Bronchial epithelial cell (primary cell): Measurements from ENCODE around the gene RUNX2. TPM values are rescaled to one million over a fixed set of nuclear protein-coding genes. Genes with fewer than 3 reads are reported as not detected.

ENCODE experiments used
- DNase-seq: peaks from one replicate; pipeline ENCODE4 v3.0.0-alpha.2; 2010; ENCODE audit warnings: low read depth
- FAIRE-seq: peaks from 2 replicates; lab custom pipeline; 2011; peaks lifted over from hg19 to GRCh38; lab: Jason Lieb, UNC
- H3K27me3 ChIP-seq: 2 replicates; pipeline ENCODE4 v1.5.1; 2011; ENCODE audit warnings: low read length; ENCODE audit not compliant: control insufficient read depth, insufficient read depth
- H3K36me3 ChIP-seq: 2 replicates; pipeline ENCODE4 v1.5.1; 2011; ENCODE audit warnings: low read length; ENCODE audit not compliant: control insufficient read depth, insufficient read depth
- H3K4me3 ChIP-seq: 2 replicates; pipeline ENCODE4 v1.5.1; 2011; ENCODE audit warnings: mild to moderate bottlenecking, low read depth, low read length, control low read depth
- total RNA-seq: library from RNA; depleted of rRNA; stranded (reverse); fragments of >200 nt; gene quantifications from 2 replicates; pipeline ENCODE4 v1.2.1, GENCODE V29; 2014
- TF ChIP-seq, protein P1 (sequence below): IDR thresholded peaks from 2 replicates; pipeline ENCODE4 v1.5.1; 2011; ENCODE audit warnings: mild to moderate bottlenecking, moderate library complexity, low read length, control low read depth, inconsistent platforms; ENCODE audit not compliant: insufficient read depth, severe bottlenecking

Gene RUNX2
- total RNA-seq, 1 donor from 2014 or later = 0.79 TPM

DNA sequence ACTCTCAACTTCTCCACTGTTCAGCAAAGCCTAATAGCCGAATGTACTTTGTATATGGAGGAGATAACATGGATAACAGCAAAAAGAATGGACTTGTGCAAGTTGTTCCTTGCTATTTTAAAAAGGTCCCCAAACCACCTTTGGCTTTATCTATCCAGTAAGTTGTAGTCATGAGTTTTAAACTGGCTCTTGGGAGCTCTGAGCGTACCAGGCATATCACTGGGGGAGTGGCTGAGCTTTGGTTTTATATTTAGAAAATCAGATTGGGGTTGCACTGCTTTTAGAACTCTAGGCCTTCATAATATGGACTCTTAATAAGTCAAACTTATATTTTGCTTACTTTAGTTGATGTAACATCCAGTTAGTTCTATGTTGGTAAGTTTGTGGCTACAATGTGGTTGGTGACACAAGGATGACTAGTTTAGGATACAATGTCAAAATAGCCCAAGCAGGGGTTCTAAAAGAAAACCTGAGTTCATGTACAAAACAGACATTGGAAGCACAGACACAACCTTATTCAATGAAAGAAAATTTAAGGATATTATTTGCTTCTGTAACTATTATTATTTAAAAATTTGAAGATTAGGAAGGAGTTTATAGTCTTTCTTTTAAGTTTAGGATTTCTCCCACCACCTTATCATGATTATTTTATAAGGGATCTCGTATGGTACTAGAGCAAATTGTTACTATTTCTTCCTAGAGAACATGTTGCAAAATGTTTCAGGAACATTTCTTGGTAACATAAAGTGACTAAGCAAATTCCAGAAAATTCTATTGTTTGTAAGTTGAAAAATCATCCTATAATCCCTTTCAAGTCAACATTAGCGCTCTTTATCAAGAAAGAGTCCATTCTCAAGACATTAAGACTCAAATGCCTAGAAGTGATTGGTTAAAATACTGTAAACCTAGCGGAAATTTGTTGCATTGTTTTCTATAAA is 215.4 kb downstream of the RUNX2 start:
- peak; percentile 63 for DNase-seq
- no peaks in the 10 kb centered on the region for H3K27me3 ChIP-seq
- TF ChIP-seq, protein P1, sequence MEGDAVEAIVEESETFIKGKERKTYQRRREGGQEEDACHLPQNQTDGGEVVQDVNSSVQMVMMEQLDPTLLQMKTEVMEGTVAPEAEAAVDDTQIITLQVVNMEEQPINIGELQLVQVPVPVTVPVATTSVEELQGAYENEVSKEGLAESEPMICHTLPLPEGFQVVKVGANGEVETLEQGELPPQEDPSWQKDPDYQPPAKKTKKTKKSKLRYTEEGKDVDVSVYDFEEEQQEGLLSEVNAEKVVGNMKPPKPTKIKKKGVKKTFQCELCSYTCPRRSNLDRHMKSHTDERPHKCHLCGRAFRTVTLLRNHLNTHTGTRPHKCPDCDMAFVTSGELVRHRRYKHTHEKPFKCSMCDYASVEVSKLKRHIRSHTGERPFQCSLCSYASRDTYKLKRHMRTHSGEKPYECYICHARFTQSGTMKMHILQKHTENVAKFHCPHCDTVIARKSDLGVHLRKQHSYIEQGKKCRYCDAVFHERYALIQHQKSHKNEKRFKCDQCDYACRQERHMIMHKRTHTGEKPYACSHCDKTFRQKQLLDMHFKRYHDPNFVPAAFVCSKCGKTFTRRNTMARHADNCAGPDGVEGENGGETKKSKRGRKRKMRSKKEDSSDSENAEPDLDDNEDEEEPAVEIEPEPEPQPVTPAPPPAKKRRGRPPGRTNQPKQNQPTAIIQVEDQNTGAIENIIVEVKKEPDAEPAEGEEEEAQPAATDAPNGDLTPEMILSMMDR = no peak
- FAIRE-seq = no peak
- peaks cover 2% of the 10 kb centered on the region for H3K36me3 ChIP-seq
- no peak overlapping the region for H3K4me3 ChIP-seq

DNA sequence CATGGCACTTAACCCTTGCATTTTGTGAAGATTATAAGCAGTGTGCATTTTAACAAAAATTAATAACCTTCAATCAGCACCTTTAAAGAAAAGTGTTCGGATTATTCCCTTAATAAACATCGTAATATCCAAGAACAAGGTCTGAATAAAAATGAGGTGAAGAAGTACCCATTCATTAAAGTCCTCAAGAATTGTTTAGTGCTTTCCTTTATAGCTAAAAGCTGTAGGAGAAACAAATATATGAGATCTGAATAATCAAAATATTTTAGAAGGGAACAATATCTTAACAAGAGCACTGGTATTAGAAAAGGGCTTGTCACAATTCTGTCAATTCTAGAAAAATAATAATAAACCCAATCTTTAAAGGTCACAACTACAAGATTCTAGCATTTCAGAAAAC is 217.3 kb downstream of the RUNX2 start:
- no peak for FAIRE-seq

DNA sequence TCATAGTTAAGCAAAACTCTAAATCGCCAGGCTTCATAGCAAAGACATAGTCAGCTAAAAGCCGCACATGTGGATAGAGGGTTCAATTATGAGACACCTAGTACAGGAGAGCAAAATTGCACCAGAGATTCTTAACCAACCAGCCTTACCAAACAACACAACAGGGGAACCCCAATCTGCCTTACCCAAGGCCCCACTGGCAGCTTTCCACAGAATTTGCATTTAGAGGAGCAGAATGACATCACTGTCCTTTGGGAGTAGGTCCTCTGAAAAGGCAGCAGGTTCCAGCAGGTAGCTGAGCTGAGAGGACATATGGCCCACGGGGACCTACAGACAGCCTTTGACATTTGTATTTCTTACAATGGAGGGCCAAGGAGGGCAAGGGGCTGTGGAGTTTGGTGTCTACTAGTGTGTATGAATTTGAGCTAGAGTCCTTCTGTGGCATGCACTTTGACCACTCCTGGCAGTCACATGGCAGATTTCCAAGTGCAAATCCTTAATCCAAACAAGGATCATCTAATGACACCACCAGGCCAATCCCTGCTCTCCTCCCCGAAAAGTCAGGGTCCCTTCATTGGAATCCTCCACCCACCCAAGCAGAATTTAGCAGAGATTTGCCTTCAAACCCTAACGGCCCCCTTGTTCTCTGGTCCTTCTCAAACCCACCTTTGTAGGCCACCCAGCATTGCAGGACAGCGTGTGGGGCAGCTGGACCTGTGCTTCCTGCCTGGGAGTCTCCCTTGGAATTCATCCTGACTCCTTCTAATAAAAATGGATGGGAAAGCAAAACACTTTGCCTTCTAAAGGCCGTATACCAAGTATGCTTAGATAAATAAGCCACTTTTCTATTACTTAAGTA is 220.8 kb downstream of the RUNX2 start:
- Histone ChIP-seq H3K36me3 (peaks cover 2% of the 10 kb centered on the region), H3K27me3 (no peaks in the 10 kb centered on the region), H3K4me3 (no peak overlapping the region)
- DNase-seq (peak; percentile 8), FAIRE-seq (no peak)
- TF ChIP-seq, protein P1 = no peak

More for the DNA sequence above, 217.3 kb downstream of the RUNX2 start:
- Histone ChIP-seq H3K4me3 (no peak overlapping the region), H3K27me3 (no peaks in the 10 kb centered on the region), H3K36me3 (peaks cover 2% of the 10 kb centered on the region)
- TF ChIP-seq, protein P1 = no peak
- no peak for DNase-seq

DNA sequence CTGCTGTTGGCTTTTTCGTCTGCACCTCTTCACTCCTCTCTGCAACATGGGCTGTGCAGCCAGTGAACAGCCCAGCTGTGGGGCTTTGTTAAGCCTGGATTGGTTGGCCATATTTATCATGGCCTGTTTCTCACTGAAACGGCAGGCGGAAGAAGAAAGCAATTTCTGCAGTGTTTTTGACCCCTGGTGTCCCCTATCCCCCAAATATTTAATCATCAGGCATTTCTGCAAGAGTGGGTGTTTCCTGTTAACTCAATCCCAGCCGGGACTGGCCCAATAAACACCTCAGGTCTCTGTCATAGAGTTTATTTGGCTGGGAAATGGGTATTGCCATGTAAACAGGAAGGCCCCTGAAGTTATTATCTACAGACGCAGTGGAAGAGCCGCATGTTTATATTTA is 224.4 kb downstream of the RUNX2 start:
- FAIRE-seq = no peak
- TF ChIP-seq, protein P1 = no peak
- peaks cover under 1% of the 10 kb centered on the region for H3K36me3 ChIP-seq

DNA sequence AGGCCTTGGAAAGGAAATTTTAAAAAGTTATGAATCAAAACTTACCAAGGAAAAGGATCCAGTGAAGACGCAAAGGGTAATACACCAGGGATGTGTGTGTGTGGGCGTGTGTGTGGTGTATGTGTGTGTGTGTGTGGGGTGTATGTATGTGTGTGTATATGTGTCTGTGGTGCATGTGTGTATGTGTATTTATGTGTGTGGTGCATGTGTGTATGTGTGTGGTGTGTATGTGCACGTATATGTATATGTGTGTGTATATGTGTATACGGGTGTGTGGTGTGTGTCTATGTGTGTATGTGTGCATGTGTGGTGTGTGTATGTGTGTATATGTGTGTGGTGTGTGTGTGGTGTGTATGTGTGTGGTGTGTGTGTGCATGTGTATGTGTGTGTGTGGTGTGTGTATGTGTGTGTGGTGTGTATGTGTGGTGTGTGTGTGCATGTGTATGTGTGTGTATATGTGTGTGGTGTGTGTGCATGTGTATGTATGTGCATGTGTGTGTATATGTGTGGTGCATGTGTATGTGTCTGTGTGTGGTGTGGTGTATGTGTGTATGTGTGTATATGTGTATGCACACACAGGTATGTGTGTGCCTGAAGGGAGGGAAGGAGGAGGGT is 225.7 kb downstream of the RUNX2 start:
- TF ChIP-seq, protein P1 = no peak
- no peaks in the 10 kb centered on the region for H3K27me3 ChIP-seq
- no peak overlapping the region for H3K4me3 ChIP-seq
- no peak for DNase-seq
- H3K36me3 ChIP-seq = no peaks in the 10 kb centered on the region
- peak; percentile 98 for FAIRE-seq

More for the DNA sequence above, 224.4 kb downstream of the RUNX2 start:
- H3K4me3 ChIP-seq = no peak overlapping the region
- H3K27me3 ChIP-seq = no peaks in the 10 kb centered on the region
- no peak for DNase-seq
